ENCODE results near the gene LDB2. TPM values are rescaled to one million over a fixed set of nuclear protein-coding genes. Genes with fewer than 3 reads are reported as not detected.

The LDB2 gene
- total RNA-seq, 1 donor = 18.8 TPM

DNA sequence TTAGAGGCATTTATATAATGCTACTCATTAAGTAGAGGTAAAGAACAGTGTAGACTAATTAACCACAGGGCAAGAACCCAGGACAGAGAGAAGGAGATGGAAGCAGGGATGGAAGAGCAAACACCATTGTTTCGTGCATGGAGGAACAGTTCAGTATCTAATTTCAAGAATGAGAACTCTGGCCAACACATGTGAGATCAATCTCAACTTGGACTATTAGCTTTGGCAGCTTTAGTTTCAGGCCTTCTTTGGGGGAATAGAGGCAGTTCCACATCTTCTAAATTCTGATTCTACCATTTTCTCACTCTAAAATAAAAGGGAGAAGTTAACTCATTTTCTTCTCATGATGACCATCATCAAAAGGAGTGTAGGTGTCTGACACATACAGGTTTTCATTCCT is 207.0 kb downstream of the LDB2 start:
- Histone ChIP-seq H4K20me1 (ENCODE audit: insufficient read depth, low read length) (no peaks in the 10 kb centered on the region), H3K27me3 (ENCODE audit: insufficient read depth, low read length) (no peaks in the 10 kb centered on the region), H3K4me1 (ENCODE audit: insufficient read depth, low read length) (peaks cover 39% of the 10 kb centered on the region), H2AFZ (ENCODE audit: low read length) (no peak overlapping the region), H3K36me3 (ENCODE audit: insufficient read depth, low read length) (no peaks in the 10 kb centered on the region), H3K4me2 (ENCODE audit: insufficient read depth, low read length) (no peak overlapping the region), H3K27ac (ENCODE audit: low read depth, low read length) (peak overlapping the region; percentile 94), H3K79me2 (ENCODE audit: insufficient read depth, low read length) (no peaks in the 10 kb centered on the region), H3K9me3 (ENCODE audit: low read depth, low read length) (no peaks in the 10 kb centered on the region), H3K4me3 (ENCODE audit: insufficient read depth, low read length) (no peak overlapping the region)
- DNase-seq (ENCODE audit: insufficient read length, low spot score, missing footprints) = no peak
- TF ChIP-seq, protein P1, sequence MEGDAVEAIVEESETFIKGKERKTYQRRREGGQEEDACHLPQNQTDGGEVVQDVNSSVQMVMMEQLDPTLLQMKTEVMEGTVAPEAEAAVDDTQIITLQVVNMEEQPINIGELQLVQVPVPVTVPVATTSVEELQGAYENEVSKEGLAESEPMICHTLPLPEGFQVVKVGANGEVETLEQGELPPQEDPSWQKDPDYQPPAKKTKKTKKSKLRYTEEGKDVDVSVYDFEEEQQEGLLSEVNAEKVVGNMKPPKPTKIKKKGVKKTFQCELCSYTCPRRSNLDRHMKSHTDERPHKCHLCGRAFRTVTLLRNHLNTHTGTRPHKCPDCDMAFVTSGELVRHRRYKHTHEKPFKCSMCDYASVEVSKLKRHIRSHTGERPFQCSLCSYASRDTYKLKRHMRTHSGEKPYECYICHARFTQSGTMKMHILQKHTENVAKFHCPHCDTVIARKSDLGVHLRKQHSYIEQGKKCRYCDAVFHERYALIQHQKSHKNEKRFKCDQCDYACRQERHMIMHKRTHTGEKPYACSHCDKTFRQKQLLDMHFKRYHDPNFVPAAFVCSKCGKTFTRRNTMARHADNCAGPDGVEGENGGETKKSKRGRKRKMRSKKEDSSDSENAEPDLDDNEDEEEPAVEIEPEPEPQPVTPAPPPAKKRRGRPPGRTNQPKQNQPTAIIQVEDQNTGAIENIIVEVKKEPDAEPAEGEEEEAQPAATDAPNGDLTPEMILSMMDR (IDR thresholded peaks at IDR 0.05; ENCODE audit: extremely low read depth, low read depth, low read length) = no peak

DNA sequence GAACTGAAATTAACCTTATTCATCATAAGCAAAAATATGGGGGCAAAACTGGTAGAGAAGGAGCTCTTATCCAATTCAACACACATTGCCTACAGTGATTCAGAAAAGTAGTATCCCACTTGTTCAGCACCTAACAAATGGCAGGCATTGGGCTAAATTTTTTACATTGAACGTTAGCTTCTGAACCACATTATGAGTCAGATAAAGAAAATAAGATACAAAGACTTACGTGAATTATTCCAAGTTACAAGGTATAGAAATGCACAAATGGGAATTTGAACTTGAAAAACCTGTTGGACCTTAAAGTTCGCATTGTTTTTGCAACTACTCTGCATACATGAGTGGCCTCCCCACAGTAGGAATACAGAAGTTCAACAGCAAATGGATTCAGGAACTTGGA is 210.6 kb downstream of the LDB2 start:
- H3K4me3 ChIP-seq (ENCODE audit: insufficient read depth, low read length) = no peak overlapping the region
- H4K20me1 ChIP-seq (ENCODE audit: insufficient read depth, low read length) = no peaks in the 10 kb centered on the region
- H3K27me3 ChIP-seq (ENCODE audit: insufficient read depth, low read length) = no peaks in the 10 kb centered on the region
- peaks cover 64% of the 10 kb centered on the region for H3K4me1 ChIP-seq (ENCODE audit: insufficient read depth, low read length)
- TF ChIP-seq, protein P1 (IDR thresholded peaks at IDR 0.05; ENCODE audit: extremely low read depth, low read depth, low read length) = no peak
- H3K9me3 ChIP-seq (ENCODE audit: low read depth, low read length) = no peaks in the 10 kb centered on the region
- H3K79me2 ChIP-seq (ENCODE audit: insufficient read depth, low read length) = no peaks in the 10 kb centered on the region
- no peak overlapping the region for H3K4me2 ChIP-seq (ENCODE audit: insufficient read depth, low read length)
- peak; percentile 58 for DNase-seq (ENCODE audit: insufficient read length, low spot score, missing footprints)
- peak overlapping the region; percentile 95 for H3K27ac ChIP-seq (ENCODE audit: low read depth, low read length)
- H3K36me3 ChIP-seq (ENCODE audit: insufficient read depth, low read length) = no peaks in the 10 kb centered on the region
- no peak overlapping the region for H2AFZ ChIP-seq (ENCODE audit: low read length)

DNA sequence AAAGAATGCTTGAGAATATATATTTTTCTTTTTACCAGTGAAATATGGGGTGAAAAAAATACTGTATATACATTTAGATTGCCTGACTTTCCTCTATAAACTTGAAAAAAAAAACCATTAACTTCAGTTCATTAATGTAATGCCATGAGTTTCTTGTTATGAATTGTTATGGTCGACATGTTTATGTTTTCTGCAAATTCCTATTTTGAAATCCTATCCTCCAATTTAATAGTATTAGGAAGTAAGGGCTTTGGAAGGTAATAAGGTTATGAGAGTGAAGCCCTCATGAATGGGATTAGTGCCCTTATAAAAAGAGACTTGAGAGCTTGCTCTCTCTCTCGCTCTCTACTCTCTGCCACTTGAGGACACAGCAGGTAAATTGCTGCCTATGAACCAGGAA is 211.4 kb downstream of the LDB2 start:
- DNase-seq (ENCODE audit: insufficient read length, low spot score, missing footprints) = no peak
- Histone ChIP-seq H3K36me3 (ENCODE audit: insufficient read depth, low read length) (no peaks in the 10 kb centered on the region), H3K27ac (ENCODE audit: low read depth, low read length) (peak overlapping the region; percentile 95), H4K20me1 (ENCODE audit: insufficient read depth, low read length) (no peaks in the 10 kb centered on the region), H3K4me2 (ENCODE audit: insufficient read depth, low read length) (no peak overlapping the region), H3K4me3 (ENCODE audit: insufficient read depth, low read length) (no peak overlapping the region), H3K9me3 (ENCODE audit: low read depth, low read length) (no peaks in the 10 kb centered on the region), H3K79me2 (ENCODE audit: insufficient read depth, low read length) (no peaks in the 10 kb centered on the region), H2AFZ (ENCODE audit: low read length) (no peak overlapping the region), H3K4me1 (ENCODE audit: insufficient read depth, low read length) (peaks cover 56% of the 10 kb centered on the region), H3K27me3 (ENCODE audit: insufficient read depth, low read length) (no peaks in the 10 kb centered on the region)
- TF ChIP-seq, protein P1 (IDR thresholded peaks at IDR 0.05; ENCODE audit: extremely low read depth, low read depth, low read length) = no peak

DNA sequence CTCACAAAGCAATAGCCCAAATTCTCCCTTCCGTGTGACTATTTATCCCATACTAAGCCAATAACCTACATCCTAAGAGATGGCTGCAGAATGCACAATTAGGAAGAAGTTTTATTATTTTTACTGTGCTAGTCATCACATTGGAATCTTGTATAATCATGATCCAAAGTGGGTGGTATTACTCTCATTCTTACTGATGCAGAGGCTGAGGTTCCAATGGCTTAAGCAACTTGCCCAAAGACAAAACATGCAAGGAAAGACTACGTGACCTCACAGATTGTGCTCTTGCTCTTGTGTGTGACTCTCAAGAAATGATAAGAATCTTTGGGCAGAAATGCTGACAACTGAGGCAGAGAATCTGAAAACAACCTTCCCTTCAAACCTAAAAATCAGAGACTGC is 212.2 kb downstream of the LDB2 start:
- DNase-seq (ENCODE audit: insufficient read length, low spot score, missing footprints) = peak; percentile 90
- TF ChIP-seq, protein P1 (IDR thresholded peaks at IDR 0.05; ENCODE audit: extremely low read depth, low read depth, low read length) = no peak
- Histone ChIP-seq H3K4me3 (ENCODE audit: insufficient read depth, low read length) (peak overlapping the region; percentile 3), H3K9me3 (ENCODE audit: low read depth, low read length) (no peaks in the 10 kb centered on the region), H3K36me3 (ENCODE audit: insufficient read depth, low read length) (no peaks in the 10 kb centered on the region), H3K4me1 (ENCODE audit: insufficient read depth, low read length) (peaks cover 48% of the 10 kb centered on the region), H4K20me1 (ENCODE audit: insufficient read depth, low read length) (no peaks in the 10 kb centered on the region), H2AFZ (ENCODE audit: low read length) (no peak overlapping the region), H3K27me3 (ENCODE audit: insufficient read depth, low read length) (no peaks in the 10 kb centered on the region), H3K27ac (ENCODE audit: low read depth, low read length) (peak overlapping the region; percentile 95), H3K79me2 (ENCODE audit: insufficient read depth, low read length) (no peaks in the 10 kb centered on the region), H3K4me2 (ENCODE audit: insufficient read depth, low read length) (peak overlapping the region; percentile 57)

Data from osteoblast (primary cell).